ENCODE measurements around the gene CNOT8. TPM values are rescaled to one million over a fixed set of nuclear protein-coding genes. Genes with fewer than 3 reads are reported as not detected.
A peak's percentile ranks its signal among the peaks of the same experiment; 100 is the strongest.

Gene CNOT8
- total RNA-seq, 1 experiment from 2014 or later: 45.6 TPM

DNA sequence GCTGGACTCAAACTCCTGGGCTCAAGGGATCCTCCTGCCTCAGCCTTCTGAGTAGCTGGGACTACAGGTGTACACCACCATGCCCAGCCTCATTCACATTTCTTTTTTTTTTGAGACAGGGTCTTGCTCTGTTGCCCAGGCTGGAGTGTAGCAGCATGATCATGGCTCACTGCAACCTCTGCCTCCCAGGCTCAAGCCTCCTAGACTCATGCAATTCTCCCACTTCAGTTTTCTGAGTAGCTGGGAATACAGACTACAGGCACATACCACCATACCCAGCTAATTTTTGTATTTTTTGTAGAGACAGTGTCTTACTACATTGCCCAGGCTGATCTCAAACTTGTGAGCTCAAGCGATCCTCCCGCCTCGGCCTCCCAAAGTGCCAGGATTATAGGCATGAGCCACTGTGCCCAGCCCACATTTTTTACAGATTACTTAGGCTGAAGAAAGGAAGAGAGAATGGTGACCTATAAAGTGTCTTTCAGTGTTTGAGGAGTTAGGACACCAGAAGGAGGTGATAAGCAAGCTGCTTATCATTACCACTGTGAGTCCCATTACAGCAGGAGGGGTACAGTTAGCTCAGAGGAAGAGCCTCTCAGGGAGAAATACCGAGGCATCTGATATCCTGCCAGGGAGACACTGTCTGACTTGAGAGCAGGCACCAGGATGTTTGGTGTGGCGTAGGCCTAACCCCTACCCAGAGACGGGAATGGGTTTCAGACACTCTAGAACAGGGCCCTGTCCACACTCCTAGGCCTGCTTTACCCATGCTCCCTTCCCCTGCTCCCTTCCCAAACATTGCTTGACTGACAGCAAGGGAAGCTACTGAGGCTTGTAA is 17.8 kb upstream of the CNOT8 start:
- Histone ChIP-seq H2AK5ac (ENCODE audit: insufficient read length, low read length) (no peak overlapping the region), H2BK12ac (ENCODE audit: insufficient read length, low read depth, low read length) (no peak overlapping the region), H2BK20ac (ENCODE audit: low read depth, low read length, poor library complexity, severe bottlenecking) (no peak overlapping the region), H2BK120ac (ENCODE audit: low read depth, low read length, poor library complexity, severe bottlenecking) (no peak overlapping the region), H3K79me1 (ENCODE audit: insufficient read depth, low read depth, low read length, poor library complexity, severe bottlenecking) (no peaks in the 10 kb centered on the region), H2BK5ac (ENCODE audit: insufficient read length, low read length) (no peak overlapping the region), H2BK15ac (ENCODE audit: low read depth, low read length) (no peak overlapping the region), H3K23me2 (ENCODE audit: insufficient read length, low read depth, low read length, poor library complexity, severe bottlenecking) (no peaks in the 10 kb centered on the region), H4K5ac (ENCODE audit: insufficient read length, low read depth, low read length) (no peak overlapping the region), H3K9ac (ENCODE audit: extremely low read depth, insufficient read length, low read length) (no peak overlapping the region), H4K20me1 (ENCODE audit: control insufficient read depth, insufficient read depth, insufficient read length) (no peaks in the 10 kb centered on the region), H4K8ac (replicated peaks; ENCODE audit: insufficient read length, low read depth, low read length) (no peak overlapping the region), H3K14ac (ENCODE audit: insufficient read depth, low read length) (no peak overlapping the region), H3K18ac (ENCODE audit: insufficient read length, low read depth, low read length) (no peak overlapping the region), H3K9me3 (ENCODE audit: control insufficient read depth, low read depth, low read length) (no peaks in the 10 kb centered on the region), H4K91ac (ENCODE audit: insufficient read length, low read depth, low read length) (no peak overlapping the region), H3K27me3 (ENCODE audit: insufficient read depth, low read length) (no peaks in the 10 kb centered on the region), H3K23ac (ENCODE audit: insufficient read length, low read depth, low read length) (no peak overlapping the region), H3K79me2 (ENCODE audit: insufficient read depth, low read length) (no peaks in the 10 kb centered on the region), H3K4ac (ENCODE audit: low read depth, low read length) (no peak overlapping the region), H3T11ph (ENCODE audit: low read length) (no peak overlapping the region), H2AFZ (ENCODE audit: low read length) (no peak overlapping the region), H3K27ac (ENCODE audit: insufficient read length, low read depth, low read length) (no peak overlapping the region), H3K56ac (ENCODE audit: insufficient read length, low read depth, low read length) (no peak overlapping the region), H3K4me1 (ENCODE audit: insufficient read depth, low read length) (no peaks in the 10 kb centered on the region), H3K4me2 (ENCODE audit: insufficient read depth, insufficient read length, low read length) (no peak overlapping the region)
- Mint-ChIP-seq H3K27me3 (ENCODE audit: low read depth) (no peaks in the 10 kb centered on the region; the same call in 1 of the 2 replicates), H3K4me3 (no peak overlapping the region; a peak in 1 of 5 replicates), H3K36me3 (ENCODE audit: insufficient read depth in 1 of 3, low read depth in 3 of 3) (no peaks in the 10 kb centered on the region), H3K4me1 (no peaks in the 10 kb centered on the region; a peak in 1 of 4 replicates), H3K9me3 (no peaks in the 10 kb centered on the region), H3K27ac (peak overlapping the region in 2 of 3 experiments; percentile 56 to 60; a peak in 4 of 7 replicates)
- no CpG with 5 or more reads among the region's 6 CpGs for WGBS (ENCODE audit: extremely low coverage, insufficient read length, low lambda C conversion rate)
- TF ChIP-seq, protein P1, sequence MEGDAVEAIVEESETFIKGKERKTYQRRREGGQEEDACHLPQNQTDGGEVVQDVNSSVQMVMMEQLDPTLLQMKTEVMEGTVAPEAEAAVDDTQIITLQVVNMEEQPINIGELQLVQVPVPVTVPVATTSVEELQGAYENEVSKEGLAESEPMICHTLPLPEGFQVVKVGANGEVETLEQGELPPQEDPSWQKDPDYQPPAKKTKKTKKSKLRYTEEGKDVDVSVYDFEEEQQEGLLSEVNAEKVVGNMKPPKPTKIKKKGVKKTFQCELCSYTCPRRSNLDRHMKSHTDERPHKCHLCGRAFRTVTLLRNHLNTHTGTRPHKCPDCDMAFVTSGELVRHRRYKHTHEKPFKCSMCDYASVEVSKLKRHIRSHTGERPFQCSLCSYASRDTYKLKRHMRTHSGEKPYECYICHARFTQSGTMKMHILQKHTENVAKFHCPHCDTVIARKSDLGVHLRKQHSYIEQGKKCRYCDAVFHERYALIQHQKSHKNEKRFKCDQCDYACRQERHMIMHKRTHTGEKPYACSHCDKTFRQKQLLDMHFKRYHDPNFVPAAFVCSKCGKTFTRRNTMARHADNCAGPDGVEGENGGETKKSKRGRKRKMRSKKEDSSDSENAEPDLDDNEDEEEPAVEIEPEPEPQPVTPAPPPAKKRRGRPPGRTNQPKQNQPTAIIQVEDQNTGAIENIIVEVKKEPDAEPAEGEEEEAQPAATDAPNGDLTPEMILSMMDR (conservative IDR thresholded peaks at IDR 0.05): no peak
- no peak for DNase-seq
